ENCODE measurements around the gene ARHGEF25.
"Not testable (repeated sequence)": the region's sequence is repeated elsewhere in the genome, so short reads cannot be mapped to it uniquely, and the experiment has no call there.

The ARHGEF25 gene

GRCh38 chr12:57638096-57638495 lies 26.9 kb downstream of the ARHGEF25 start:
- DNase-seq = no peak

- no peak for DNase-seq
Measured at GRCh38 chr12:57640175-57641042, 29.2 kb downstream of the ARHGEF25 start.

- no peak for DNase-seq
Measured at GRCh38 chr12:57641699-57642442, 30.6 kb downstream of the ARHGEF25 start.

- peak; percentile 23 for DNase-seq
Measured at GRCh38 chr12:57645990-57646658, 34.9 kb downstream of the ARHGEF25 start.

- DNase-seq = not testable (repeated sequence)
Measured at GRCh38 chr12:57646659-57647049, 35.4 kb downstream of the ARHGEF25 start.

GRCh38 chr12:57654042-57654441 lies 42.8 kb downstream of the ARHGEF25 start:
- DNase-seq = no peak

- no peak for DNase-seq
Measured at GRCh38 chr12:57655541-57656240, 44.5 kb downstream of the ARHGEF25 start.

- not testable (repeated sequence) for DNase-seq
Measured at GRCh38 chr12:57656408-57656807, 45.2 kb downstream of the ARHGEF25 start.

GRCh38 chr12:57657744-57658143 lies 46.5 kb downstream of the ARHGEF25 start:
- DNase-seq = no peak

- DNase-seq = no peak
Measured at GRCh38 chr12:57658890-57659289, 47.7 kb downstream of the ARHGEF25 start.

- no peak for DNase-seq
Measured at GRCh38 chr12:57661376-57661775, 50.1 kb downstream of the ARHGEF25 start.

GRCh38 chr12:57665066-57665820 lies 54.0 kb downstream of the ARHGEF25 start:
- DNase-seq = not testable (repeated sequence)

Data from hematopoietic multipotent progenitor cell treated with erythropoietin and hydrocortisone succinate and interleukin-3 and kit ligand, for 8 days (in vitro differentiated cells).